ENCODE results near the gene CACNA1C.

GRCh38 chr12:2693244-2693860 lies 640.6 kb downstream of the CACNA1C start:
- no peak for TF ChIP-seq POLR2AphosphoS5 (IDR thresholded peaks at IDR 0.05)
- no peak for TF ChIP-seq EP300 (IDR thresholded peaks at IDR 0.05)

Data from upper lobe of left lung (tissue), 4 donors.